IMR-90 (cell line): Measurements from ENCODE around the gene IL1RAPL1. TPM values are rescaled to one million over a fixed set of nuclear protein-coding genes. Genes with fewer than 3 reads are reported as not detected.

Source experiments
- ATAC-seq: fragments of 200-7000 bp; cut with Tn5 transposase; 2 replicates; pipeline ENCODE4 v1.9.1; 2020; ENCODE audit warnings: low read depth, mild to moderate bottlenecking, moderate library complexity
- BruUV-seq: library from RNA; stranded (reverse); fragments of 400-500 nt; replicated peaks from 2 replicates; lab custom pipeline; 2021; lab: Mats Ljungman, UMichigan
- CTCF ChIA-PET: fragments of 300-600 bp; formaldehyde crosslinking; extraction: SDS; loops from one replicate; lab custom pipeline; 2021; ENCODE audit warnings: antibody characterized with exemption; lab: Yijun Ruan, JAX
- POLR2A ChIA-PET: fragments of 300-600 bp; sonication (Branson Sonifier 250); formaldehyde crosslinking; loops from one replicate; lab custom pipeline; 2022; ENCODE audit warnings: antibody characterized with exemption; ENCODE audit not compliant: unreplicated experiment; lab: Charles Lee
- DNase-seq: peaks from one replicate; pipeline ENCODE4 v3.0.0; 2013
- H2AFZ ChIP-seq: replicated peaks from 2 replicates; pipeline ENCODE3; 2013; ENCODE audit warnings: low read length, mild to moderate bottlenecking; ENCODE audit not compliant: poor library complexity
- H2AK5ac ChIP-seq: 2 replicates; pipeline ENCODE4 v1.6.1; 2013; ENCODE audit warnings: low read depth, low read length, inconsistent platforms
- H2AK9ac ChIP-seq: replicated peaks from 2 replicates; pipeline ENCODE3; 2013; ENCODE audit warnings: mild to moderate bottlenecking, low read depth, low read length, moderate library complexity; ENCODE audit not compliant: poor library complexity
- H2BK120ac ChIP-seq: 2 replicates; pipeline ENCODE4 v1.6.1; 2013; ENCODE audit warnings: low read depth, low read length, inconsistent platforms
- H2BK15ac ChIP-seq: 3 replicates; pipeline ENCODE4 v1.6.1; 2013; ENCODE audit warnings: low read depth, low read length, inconsistent platforms
- H2BK20ac ChIP-seq: 2 replicates; pipeline ENCODE4 v1.6.1; 2013; ENCODE audit warnings: low read depth, mild to moderate bottlenecking, inconsistent platforms, low read length, moderate library complexity
- H2BK5ac ChIP-seq: 2 replicates; pipeline ENCODE4 v1.6.1; 2013; ENCODE audit warnings: mild to moderate bottlenecking, low read depth, low read length, inconsistent platforms; ENCODE audit not compliant: poor library complexity, severe bottlenecking
- H3K14ac ChIP-seq: replicated peaks from 2 replicates; pipeline ENCODE4 v1.6.1; 2013; ENCODE audit warnings: low read depth, low read length, inconsistent platforms
- H3K18ac ChIP-seq: 2 replicates; pipeline ENCODE4 v1.6.1; 2013; ENCODE audit warnings: low read depth, low read length, control low read depth
- H3K23ac ChIP-seq: 2 replicates; pipeline ENCODE4 v1.6.1; 2013; ENCODE audit warnings: low read depth, low read length, inconsistent platforms
- H3K27ac ChIP-seq: 2 replicates; pipeline ENCODE4 v1.5.1; 2013; ENCODE audit warnings: mild to moderate bottlenecking, control low read depth, low read length; ENCODE audit not compliant: insufficient read depth
- H3K27me3 ChIP-seq: 2 replicates; pipeline ENCODE4 v1.6.1; 2013; ENCODE audit warnings: low read length; ENCODE audit not compliant: control insufficient read depth, insufficient read depth
- H3K36me3 ChIP-seq: 2 replicates; pipeline ENCODE4 v1.6.1; 2013; ENCODE audit warnings: low read length, mixed read lengths; ENCODE audit not compliant: control insufficient read depth, insufficient read depth
- H3K4ac ChIP-seq: 2 replicates; pipeline ENCODE4 v1.6.1; 2013; ENCODE audit warnings: low read depth, low read length, inconsistent platforms
- H3K4me1 ChIP-seq: 2 replicates; pipeline ENCODE4 v1.6.1; 2013; ENCODE audit warnings: low read length, mixed read lengths; ENCODE audit not compliant: control insufficient read depth, insufficient read depth
- H3K4me2 ChIP-seq: 2 replicates; pipeline ENCODE4 v1.6.1; 2013; ENCODE audit warnings: low read depth, mild to moderate bottlenecking, control low read depth, low read length, moderate library complexity
- H3K4me3 ChIP-seq: 2 replicates; pipeline ENCODE4 v1.5.1; 2013; ENCODE audit warnings: low read depth, mild to moderate bottlenecking, control low read depth, low read length, moderate library complexity; ENCODE audit not compliant: insufficient read depth
- H3K56ac ChIP-seq: 2 replicates; pipeline ENCODE4 v1.6.1; 2013; ENCODE audit warnings: low read length, inconsistent platforms; ENCODE audit not compliant: insufficient read depth; ENCODE audit errors: extremely low read depth
- H3K79me1 ChIP-seq, 2 experiments: 2 replicates each; pipeline ENCODE4 v1.6.1; 2013; ENCODE audit warnings: low read length in 2 of 2, inconsistent platforms in 1 of 2, low read depth in 1 of 2
- H3K9ac ChIP-seq: 2 replicates; pipeline ENCODE4 v1.6.1; 2013; ENCODE audit warnings: low read depth, low read length, control low read depth
- H3K9me1 ChIP-seq: 2 replicates; pipeline ENCODE4 v1.6.1; 2013; ENCODE audit warnings: low read length, inconsistent platforms; ENCODE audit not compliant: insufficient read depth
- H3K9me3 ChIP-seq: 2 replicates; pipeline ENCODE4 v1.6.1; 2013; ENCODE audit warnings: low read length; ENCODE audit not compliant: control insufficient read depth, insufficient read depth
- H4K20me1 ChIP-seq: 2 replicates; pipeline ENCODE4 v1.6.1; 2013; ENCODE audit warnings: low read length, inconsistent platforms; ENCODE audit not compliant: insufficient read depth
- H4K5ac ChIP-seq: 2 replicates; pipeline ENCODE4 v1.6.1; 2013; ENCODE audit warnings: mild to moderate bottlenecking, low read depth, low read length, control low read depth
- H4K8ac ChIP-seq, 2 experiments: 2 replicates each; pipeline ENCODE4 v1.6.1; 2013; ENCODE audit warnings: low read depth in 2 of 2, low read length in 2 of 2, control low read depth in 1 of 2, inconsistent platforms in 1 of 2
- H4K91ac ChIP-seq: 2 replicates; pipeline ENCODE4 v1.6.1; 2013; ENCODE audit warnings: low read depth, low read length, inconsistent platforms; ENCODE audit not compliant: insufficient read depth
- BHLHE40 ChIP-seq: fragments of 150-350 bp; IDR thresholded peaks from 2 replicates; pipeline ENCODE4 v1.6.1; 2016; ENCODE audit warnings: mild to moderate bottlenecking, low read depth, low read length
- MXI1 ChIP-seq: IDR thresholded peaks from 2 replicates; pipeline ENCODE4 v1.6.1; 2012; ENCODE audit warnings: low read depth, mild to moderate bottlenecking, low read length, moderate library complexity, borderline replicate concordance
- RFX5 ChIP-seq: IDR thresholded peaks from 2 replicates; pipeline ENCODE4 v1.8.0; 2012; ENCODE audit warnings: low read depth, mild to moderate bottlenecking, low read length, moderate library complexity
- WGBS, 2 experiments: methylation state at CpG; one replicate each; pipeline versions ENCODE4 v1.1.5 to v1.1.7; 2013; ENCODE audit warnings: missing lambda C conversion rate in 2 of 2; ENCODE audit not compliant: insufficient read length in 1 of 2; ENCODE audit errors: extremely low coverage in 2 of 2; 5-methylcytosine and 5-hydroxymethylcytosine counted together
- dilution Hi-C: fragments of 300-500 bp; cut with HindIII; formaldehyde crosslinking; loops from one replicate; pipeline ENCODE4 v1.14.3; 2018; ENCODE audit warnings: low sequenced_read_pairs; ENCODE audit not compliant: unreplicated experiment
- in situ Hi-C: fragments of 300-500 bp; cut with MboI; formaldehyde crosslinking; loops from 3 replicates; pipeline ENCODE4 v1.14.3; 2019; ENCODE audit warnings: low sequenced_read_pairs, inconsistent platforms, mixed read lengths
- intact Hi-C: fragments of 100-400 bp; cut with micrococcal nuclease; formaldehyde crosslinking; loops from 2 replicates; pipeline ENCODE4 v1.10.0; 2022
- polyA plus RNA-seq, 3 experiments: library from polyadenylated mRNA; depleted of rRNA; stranded (reverse); fragments of >200 nt; gene quantifications; 2 replicates each; pipeline ENCODE4 v1.2.3, GENCODE V29; 2012; ENCODE audit warnings: low replicate concordance in 1 of 3
- total RNA-seq: library from RNA; depleted of rRNA; stranded (reverse); fragments of >200 nt; gene quantifications from 2 replicates; pipeline ENCODE4 v1.2.3, GENCODE V29; 2012
- TF ChIP-seq, protein P1 (sequence below): conservative IDR thresholded peaks from 2 replicates; pipeline ENCODE4 v1.5.1; 2012; ENCODE audit warnings: mild to moderate bottlenecking, low read depth, low read length, improper control_type of control experiment

Gene IL1RAPL1
- total and polyA plus RNA-seq, 2 of the 4 experiments (the other 2 are of a cell fraction) = 1.5 to 9.0 TPM

- H2AFZ ChIP-seq = peak overlapping the region; percentile 68
- H3K14ac ChIP-seq = 0 out of 2 replicates have a peak overlapping the region, but pooled peaks have one; percentile 31
- intact Hi-C loops (no loop called here), in situ Hi-C loops (no loop called here), dilution Hi-C loops (no loop called here)
- H3K27ac ChIP-seq = no peak overlapping the region
- peak overlapping the region in 1 of 2 experiments; percentile 47; a peak in 1 of 4 replicates for H4K8ac ChIP-seq
- BruUV-seq = no TSS peak
- no peak overlapping the region for H2BK15ac ChIP-seq
- CTCF ChIA-PET = no interaction called here
- no peak overlapping the region for H3K18ac ChIP-seq
- no peak overlapping the region for H3K4me3 ChIP-seq
- 0 out of 2 replicates have a peak, but pooled peaks cover 2% of the 10 kb centered on the region for H3K4me1 ChIP-seq
- no peak overlapping the region for H2BK5ac ChIP-seq
- H3K36me3 ChIP-seq = no peaks in the 10 kb centered on the region
- H4K91ac ChIP-seq = no peak overlapping the region
- no peak overlapping the region for H3K56ac ChIP-seq
- H2BK120ac ChIP-seq = peak overlapping the region; percentile 18; the same call in 1 of the 2 replicates
- no peak overlapping the region for H3K9ac ChIP-seq
- H3K27me3 ChIP-seq = no peaks in the 10 kb centered on the region
- H4K5ac ChIP-seq = no peak overlapping the region
- no peak overlapping the region for H2AK5ac ChIP-seq
- POLR2A ChIA-PET = no interaction called here
- no peak overlapping the region for H3K23ac ChIP-seq
- TF ChIP-seq, protein P1, sequence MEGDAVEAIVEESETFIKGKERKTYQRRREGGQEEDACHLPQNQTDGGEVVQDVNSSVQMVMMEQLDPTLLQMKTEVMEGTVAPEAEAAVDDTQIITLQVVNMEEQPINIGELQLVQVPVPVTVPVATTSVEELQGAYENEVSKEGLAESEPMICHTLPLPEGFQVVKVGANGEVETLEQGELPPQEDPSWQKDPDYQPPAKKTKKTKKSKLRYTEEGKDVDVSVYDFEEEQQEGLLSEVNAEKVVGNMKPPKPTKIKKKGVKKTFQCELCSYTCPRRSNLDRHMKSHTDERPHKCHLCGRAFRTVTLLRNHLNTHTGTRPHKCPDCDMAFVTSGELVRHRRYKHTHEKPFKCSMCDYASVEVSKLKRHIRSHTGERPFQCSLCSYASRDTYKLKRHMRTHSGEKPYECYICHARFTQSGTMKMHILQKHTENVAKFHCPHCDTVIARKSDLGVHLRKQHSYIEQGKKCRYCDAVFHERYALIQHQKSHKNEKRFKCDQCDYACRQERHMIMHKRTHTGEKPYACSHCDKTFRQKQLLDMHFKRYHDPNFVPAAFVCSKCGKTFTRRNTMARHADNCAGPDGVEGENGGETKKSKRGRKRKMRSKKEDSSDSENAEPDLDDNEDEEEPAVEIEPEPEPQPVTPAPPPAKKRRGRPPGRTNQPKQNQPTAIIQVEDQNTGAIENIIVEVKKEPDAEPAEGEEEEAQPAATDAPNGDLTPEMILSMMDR = no peak
- no peak for TF ChIP-seq RFX5
- no peak for TF ChIP-seq BHLHE40
- TF ChIP-seq MXI1 = no peak
- no CpG with 5 or more reads among the region's 2 CpGs for WGBS, 2 experiments
- no peaks in the 10 kb centered on the region for H3K9me1 ChIP-seq
- H3K4me2 ChIP-seq = no peak overlapping the region
- H3K9me3 ChIP-seq = no peaks in the 10 kb centered on the region
- H4K20me1 ChIP-seq = no peaks in the 10 kb centered on the region
- H3K79me1 ChIP-seq = no peaks in the 10 kb centered on the region
- peak overlapping the region; percentile 54; the same call in 1 of the 2 replicates for H2BK20ac ChIP-seq
- peak overlapping the region; percentile 20 for H2AK9ac ChIP-seq
- H3K4ac ChIP-seq = no peak overlapping the region
- peak; percentile 54 for DNase-seq
- ATAC-seq = no peak; the same call in 1 of the 2 replicates
These were observed 1047.3 kb downstream of the IL1RAPL1 start for GRCh38 chrX:29634516-29634915.
